Loucy (cell line): ENCODE results near the gene COX20.

Experiments used
- H2AFZ ChIP-seq: fragments of 200-600 bp; sonication (generic); 2 replicates; pipeline ENCODE4 v1.6.0; 2016; ENCODE audit warnings: antibody characterized with exemption, mild to moderate bottlenecking, low read length, moderate library complexity
- H3F3A ChIP-seq: fragments of 200-600 bp; 2 replicates; pipeline ENCODE4 v1.6.0; 2016; ENCODE audit warnings: antibody characterized with exemption, low read depth, mild to moderate bottlenecking
- H3K27me3 ChIP-seq: fragments of 200-600 bp; sonication (generic); 2 replicates; pipeline ENCODE4 v1.6.1; 2014; ENCODE audit warnings: low read length, mild to moderate bottlenecking; ENCODE audit not compliant: insufficient read depth, poor library complexity, severe bottlenecking
- H3K36me3 ChIP-seq: fragments of 200-600 bp; sonication (generic); 2 replicates; pipeline ENCODE4 v1.6.1; 2016; ENCODE audit warnings: low read length; ENCODE audit not compliant: insufficient read depth
- H3K4me1 ChIP-seq: fragments of 200-600 bp; sonication (generic); 2 replicates; pipeline ENCODE4 v1.5.1; 2014; ENCODE audit warnings: low read length, mild to moderate bottlenecking; ENCODE audit not compliant: insufficient read depth, poor library complexity, severe bottlenecking
- H3K4me2 ChIP-seq: fragments of 200-600 bp; sonication (generic); 2 replicates; pipeline ENCODE4 v1.6.0; 2014; ENCODE audit warnings: antibody characterized with exemption, low read length, low read depth, mild to moderate bottlenecking; ENCODE audit not compliant: poor library complexity, severe bottlenecking
- H3K4me3 ChIP-seq: fragments of 200-600 bp; sonication (generic); 2 replicates; pipeline ENCODE4 v1.5.1; 2014; ENCODE audit warnings: low read length, mild to moderate bottlenecking, mixed read lengths; ENCODE audit not compliant: poor library complexity, severe bottlenecking
- H3K79me2 ChIP-seq: fragments of 200-600 bp; sonication (generic); 2 replicates; pipeline ENCODE4 v1.6.1; 2014; ENCODE audit warnings: low read length; ENCODE audit not compliant: insufficient read depth
- H3K9ac ChIP-seq: fragments of 200-600 bp; sonication (generic); 2 replicates; pipeline ENCODE4 v1.6.0; 2014; ENCODE audit warnings: mild to moderate bottlenecking, low read depth, low read length, moderate library complexity; ENCODE audit not compliant: poor library complexity, severe bottlenecking
- H3K9me2 ChIP-seq: fragments of 200-600 bp; sonication (generic); replicated peaks from 2 replicates; pipeline ENCODE4 v1.6.1; 2016; ENCODE audit warnings: low read depth, low read length, mixed read lengths
- H3K9me3 ChIP-seq: fragments of 200-600 bp; sonication (generic); 2 replicates; pipeline ENCODE4 v1.6.1; 2014; ENCODE audit warnings: mild to moderate bottlenecking, antibody characterized with exemption, low read length, low read depth; ENCODE audit not compliant: insufficient read depth
- H4K20me1 ChIP-seq: fragments of 200-600 bp; sonication (generic); 2 replicates; pipeline ENCODE4 v1.6.0; 2014; ENCODE audit warnings: antibody characterized with exemption, low read length, mild to moderate bottlenecking; ENCODE audit not compliant: insufficient read depth, poor library complexity, severe bottlenecking
- CTCF ChIP-seq: fragments of 200-600 bp; sonication (generic); conservative IDR thresholded peaks from 2 replicates; pipeline ENCODE4 v1.5.1; 2014; ENCODE audit warnings: mild to moderate bottlenecking, antibody characterized with exemption, low read length
- EZH2phosphoT487 ChIP-seq: fragments of 200-600 bp; IDR thresholded peaks from 2 replicates; pipeline ENCODE4 v1.6.1; 2018; ENCODE audit warnings: antibody characterized with exemption, mild to moderate bottlenecking, moderate library complexity, borderline replicate concordance

COX20 gene

GRCh38 chr1:244850099-244850852 is 14.8 kb downstream of the COX20 start:
- Histone ChIP-seq H3K79me2 (peaks cover 43% of the 10 kb centered on the region), H3K9me3 (no peaks in the 10 kb centered on the region), H4K20me1 (peaks cover 66% of the 10 kb centered on the region), H2AFZ (no peak overlapping the region), H3K36me3 (peaks cover 88% of the 10 kb centered on the region), H3K9ac (no peak overlapping the region), H3K4me2 (no peak overlapping the region), H3K4me3 (no peak overlapping the region), H3K9me2 (no peaks in the 10 kb centered on the region), H3K4me1 (peaks cover 21% of the 10 kb centered on the region), H3K27me3 (no peaks in the 10 kb centered on the region), H3F3A (peaks cover 4% of the 10 kb centered on the region; the same call in 1 of the 2 replicates)
- no peak for TF ChIP-seq CTCF
- no peak for TF ChIP-seq EZH2phosphoT487

DNA sequence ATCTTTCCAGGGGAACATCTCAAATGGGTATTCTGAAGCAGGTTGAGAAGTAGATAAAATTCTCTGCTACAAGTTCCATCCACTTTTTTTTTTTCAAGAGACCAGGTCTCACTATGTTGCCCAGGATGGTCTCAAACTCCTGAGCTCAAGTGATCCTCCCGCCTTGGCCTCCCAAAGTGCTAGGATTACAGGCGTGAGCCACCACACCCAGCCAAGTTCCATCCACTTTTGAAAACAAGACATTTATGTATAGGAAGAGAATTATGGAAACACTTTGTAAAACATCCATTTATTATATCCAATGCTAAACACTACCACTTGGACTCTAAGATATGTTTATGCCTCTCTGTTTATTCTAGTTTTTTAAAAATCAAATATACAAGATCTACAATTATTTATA is 15.4 kb downstream of the COX20 start:
- H3K4me2 ChIP-seq: no peak overlapping the region
- H3K4me1 ChIP-seq: peaks cover 27% of the 10 kb centered on the region
- no peaks in the 10 kb centered on the region for H3K9me3 ChIP-seq
- H3K79me2 ChIP-seq: peaks cover 49% of the 10 kb centered on the region
- no peaks in the 10 kb centered on the region for H3K27me3 ChIP-seq
- no peak overlapping the region for H3K4me3 ChIP-seq
- TF ChIP-seq EZH2phosphoT487: no peak
- no peak for TF ChIP-seq CTCF
- H3K36me3 ChIP-seq: peaks cover 88% of the 10 kb centered on the region
- H3F3A ChIP-seq: peaks cover 4% of the 10 kb centered on the region; the same call in 1 of the 2 replicates
- H4K20me1 ChIP-seq: peaks cover 72% of the 10 kb centered on the region
- no peaks in the 10 kb centered on the region for H3K9me2 ChIP-seq
- no peak overlapping the region for H3K9ac ChIP-seq
- H2AFZ ChIP-seq: no peak overlapping the region

DNA sequence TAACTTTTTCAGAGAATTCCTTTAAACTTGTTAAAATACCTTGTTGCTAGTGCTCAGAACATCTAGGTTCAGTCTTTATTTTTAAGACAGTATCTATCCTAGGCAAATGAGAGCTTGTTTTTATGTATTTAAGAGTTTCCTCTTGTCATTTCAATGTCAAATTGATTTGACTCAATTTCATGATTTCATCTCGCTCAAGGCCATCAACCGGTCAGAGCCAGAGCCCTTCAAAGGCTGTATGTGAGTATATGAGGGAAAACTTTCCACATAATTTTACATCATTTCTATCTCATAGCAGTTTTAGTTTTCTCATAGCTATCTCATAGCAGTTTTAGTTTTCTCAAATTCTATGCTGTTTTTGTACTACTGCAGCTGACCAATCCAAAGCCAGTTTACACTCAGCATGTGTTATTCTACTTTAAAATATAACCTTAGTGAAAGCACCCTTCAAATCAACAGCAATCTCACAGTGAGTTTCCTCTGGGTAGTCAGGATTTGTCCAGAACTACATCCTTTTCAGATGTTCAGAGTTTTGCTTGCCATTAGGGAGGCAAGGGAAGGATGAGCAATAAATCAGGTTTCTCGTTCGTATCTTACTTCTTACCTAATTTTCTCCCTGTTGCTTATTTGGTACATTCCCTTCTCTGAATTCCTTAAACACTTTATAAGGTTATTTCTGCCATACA is 16.2 kb downstream of the COX20 start:
- Histone ChIP-seq H3K27me3 (no peaks in the 10 kb centered on the region), H3K9ac (no peak overlapping the region), H3F3A (peaks cover 4% of the 10 kb centered on the region; the same call in 1 of the 2 replicates), H3K79me2 (peaks cover 57% of the 10 kb centered on the region), H3K4me3 (no peak overlapping the region), H3K9me2 (no peaks in the 10 kb centered on the region), H2AFZ (no peak overlapping the region), H4K20me1 (peaks cover 80% of the 10 kb centered on the region), H3K9me3 (no peaks in the 10 kb centered on the region), H3K36me3 (peaks cover 88% of the 10 kb centered on the region), H3K4me1 (peaks cover 35% of the 10 kb centered on the region), H3K4me2 (no peak overlapping the region)
- TF ChIP-seq CTCF: no peak
